NCI-H82 treated with DMSO at 0.1 percent for 48 hours (cell line): ENCODE data around the gene ACVR1.
"Not testable (repeated sequence)": the region's sequence is repeated elsewhere in the genome, so short reads cannot be mapped to it uniquely, and the experiment has no call there.

Source experiments
- DNase-seq: peaks from one replicate; lab custom pipeline; 2025; ENCODE audit not compliant: unreplicated experiment; lab: John Stamatoyannopoulos, UW

Gene ACVR1

GRCh38 chr2:157830696-157831570 is 45.2 kb downstream of the ACVR1 start:
- no peak for DNase-seq

- DNase-seq: no peak
Observed at GRCh38 chr2:157830266-157830665, 45.9 kb downstream of the ACVR1 start.

DNA sequence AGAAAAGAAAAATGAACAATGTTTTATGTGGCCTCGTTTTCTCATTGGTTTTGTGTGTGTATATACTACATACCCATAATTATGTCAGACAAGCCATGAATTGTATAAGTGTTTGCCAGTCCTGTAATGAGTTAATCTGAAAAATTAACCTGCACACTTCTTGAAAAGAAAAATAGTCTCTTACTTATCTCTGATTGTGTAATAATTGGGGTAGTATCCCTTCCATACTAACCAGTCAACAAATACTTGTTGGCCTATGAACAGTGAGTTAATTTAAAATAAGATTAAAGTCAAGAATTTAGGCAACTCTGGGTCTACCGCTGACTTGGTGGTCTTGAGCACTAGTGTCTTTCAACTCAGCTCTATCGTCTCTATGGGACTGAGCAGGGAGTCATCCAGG is 48.8 kb downstream of the ACVR1 start:
- DNase-seq: no peak

GRCh38 chr2:157826644-157827043 is 49.5 kb downstream of the ACVR1 start:
- DNase-seq: not testable (repeated sequence)

- peak; percentile 39 for DNase-seq
Observed at GRCh38 chr2:157825885-157826284, 50.2 kb downstream of the ACVR1 start.

DNA sequence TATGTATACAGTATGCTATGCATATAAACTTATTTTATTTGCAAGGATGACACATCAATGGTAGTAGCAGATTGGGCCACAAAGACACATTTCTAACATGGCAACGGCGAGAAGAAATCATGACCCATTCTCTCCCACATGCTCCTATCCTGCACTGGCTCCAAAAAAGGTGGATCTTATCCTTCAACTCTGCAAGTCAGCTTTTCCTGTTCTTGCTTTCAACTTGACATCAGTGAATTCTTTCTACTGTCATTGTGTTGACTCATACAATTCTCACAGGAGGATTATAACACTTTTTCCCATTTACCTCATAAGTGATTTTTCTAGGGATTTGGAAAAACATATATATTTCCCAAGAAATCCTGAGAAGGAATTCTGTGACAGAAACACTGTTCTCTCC is 53.1 kb downstream of the ACVR1 start:
- DNase-seq: no peak

GRCh38 chr2:157822533-157822932 is 53.6 kb downstream of the ACVR1 start:
- DNase-seq: no peak

DNA sequence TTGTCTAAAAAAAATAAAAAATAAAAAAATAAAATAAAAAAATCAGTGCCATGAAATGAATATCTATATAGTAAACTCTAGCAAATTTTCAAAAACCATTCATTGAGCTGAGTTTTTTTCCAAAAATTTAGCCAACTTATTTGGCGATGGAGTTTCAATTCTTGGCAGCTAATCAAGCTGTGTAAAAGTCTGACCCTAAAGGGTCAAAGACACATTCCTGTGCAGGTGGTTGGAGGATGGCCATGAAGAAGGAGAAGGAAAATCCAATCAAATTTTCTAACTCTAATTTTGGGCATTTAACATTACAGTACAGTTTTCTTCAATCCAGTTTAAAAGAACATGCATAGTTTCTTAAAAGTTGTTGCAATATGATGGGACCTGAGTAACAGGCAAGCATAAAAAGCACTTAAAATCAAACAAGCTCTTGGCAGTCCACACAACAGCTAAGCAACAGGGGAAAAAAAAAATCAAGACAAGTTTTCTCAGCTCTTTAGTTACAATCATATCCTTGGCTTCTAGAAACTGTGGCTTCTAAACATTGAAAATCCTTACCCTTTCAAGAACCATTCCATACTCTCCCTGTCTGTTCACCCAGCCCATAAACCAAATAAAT is 54.5 kb downstream of the ACVR1 start:
- DNase-seq: no peak

DNA sequence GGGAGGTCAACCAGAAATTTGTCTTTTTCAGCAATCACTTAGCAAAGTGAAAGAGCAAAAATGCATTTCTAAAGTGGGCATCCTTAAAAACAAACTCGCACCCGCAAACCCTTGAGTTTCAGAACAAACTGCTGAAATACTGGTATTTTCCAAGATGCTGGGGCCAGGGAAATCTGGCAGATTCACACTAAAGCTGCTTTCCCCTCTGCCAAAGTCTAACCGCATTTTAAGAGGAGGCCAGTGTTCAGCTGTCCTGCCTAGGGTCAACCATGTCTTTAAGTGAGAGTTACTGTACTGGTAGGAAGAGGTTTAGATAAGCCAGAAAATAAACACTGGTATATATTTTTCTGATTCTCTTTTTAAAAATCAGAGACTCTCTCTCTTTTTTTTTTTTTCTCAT is 55.9 kb downstream of the ACVR1 start:
- DNase-seq: no peak

DNA sequence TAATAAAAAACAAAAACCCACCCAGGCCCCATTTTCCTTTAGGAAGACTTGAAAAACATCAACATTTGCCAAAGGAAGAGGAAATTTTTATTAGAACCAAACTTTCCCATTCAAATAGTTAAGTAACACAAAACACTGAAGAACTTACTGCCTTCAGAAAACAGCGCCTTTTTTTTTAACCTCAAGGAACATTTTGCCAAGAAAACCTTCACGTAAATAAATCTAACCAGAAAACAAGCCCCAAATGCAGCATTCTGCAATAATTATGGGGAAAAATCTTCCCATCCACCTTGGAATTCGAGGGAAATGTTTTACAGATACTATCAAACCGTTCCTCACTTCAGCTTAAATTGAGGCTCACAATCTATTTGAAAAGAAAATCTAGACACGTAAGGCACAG is 56.4 kb downstream of the ACVR1 start:
- DNase-seq: no peak

- DNase-seq: no peak
Observed at GRCh38 chr2:157818227-157818626, 57.9 kb downstream of the ACVR1 start.

GRCh38 chr2:157815421-157815820 is 60.7 kb downstream of the ACVR1 start:
- DNase-seq: no peak

- no peak for DNase-seq
Observed at GRCh38 chr2:157813467-157813866, 62.7 kb downstream of the ACVR1 start.

DNA sequence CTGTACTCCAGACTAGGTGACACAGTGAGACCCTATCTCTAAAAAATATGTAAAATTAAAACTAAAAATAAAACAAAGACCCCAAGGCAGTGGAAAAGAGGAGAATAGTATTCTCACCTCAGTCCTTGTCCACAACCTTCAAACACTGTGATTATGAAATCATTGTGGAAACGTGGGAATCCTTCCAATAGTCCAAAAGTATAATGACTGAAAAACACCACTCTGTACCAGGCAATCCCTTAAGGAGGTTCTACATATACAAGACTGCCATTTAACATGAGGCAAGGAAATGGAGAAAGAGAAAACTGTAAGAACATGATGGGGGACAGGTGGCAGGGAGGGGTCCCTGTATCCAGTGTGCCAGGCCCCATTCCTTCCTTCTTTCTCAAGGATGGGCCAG is 66.1 kb downstream of the ACVR1 start:
- no peak for DNase-seq

GRCh38 chr2:157809212-157809611 is 66.9 kb downstream of the ACVR1 start:
- no peak for DNase-seq

- no peak for DNase-seq
Observed at GRCh38 chr2:157808421-157808820, 67.7 kb downstream of the ACVR1 start.

DNA sequence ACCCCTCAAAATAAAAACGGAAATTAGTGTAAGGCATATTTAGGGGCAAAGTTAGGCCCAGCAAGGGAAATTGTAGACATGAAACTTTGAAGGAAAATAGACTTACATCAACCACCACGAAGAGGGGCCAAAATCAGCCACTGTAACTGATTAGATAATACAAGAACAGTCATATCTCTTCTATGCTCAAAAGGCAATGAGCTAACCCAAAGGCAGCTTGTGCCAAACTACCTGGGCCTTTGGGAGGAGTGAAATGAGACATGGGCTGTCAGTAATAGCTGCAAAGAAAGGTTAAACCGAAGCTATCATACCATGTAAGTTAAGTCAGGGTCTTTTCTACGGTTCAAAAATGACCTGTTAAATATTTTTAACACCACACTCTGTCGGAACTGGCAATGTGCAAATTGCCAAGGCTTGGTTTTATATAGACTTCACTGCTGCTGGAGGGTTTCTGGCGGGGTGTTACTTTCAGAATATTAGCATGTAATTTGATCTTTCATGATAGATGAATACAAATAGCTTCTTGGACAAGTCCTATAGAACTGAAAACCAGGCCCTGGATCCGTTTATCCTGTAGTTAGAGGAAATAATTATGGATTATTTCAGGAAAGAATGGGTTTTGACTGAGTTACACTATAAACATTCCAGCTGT is 69.6 kb downstream of the ACVR1 start:
- no peak for DNase-seq

GRCh38 chr2:157805519-157805918 is 70.6 kb downstream of the ACVR1 start:
- DNase-seq: no peak

GRCh38 chr2:157804355-157804754 is 71.8 kb downstream of the ACVR1 start:
- no peak for DNase-seq

DNA sequence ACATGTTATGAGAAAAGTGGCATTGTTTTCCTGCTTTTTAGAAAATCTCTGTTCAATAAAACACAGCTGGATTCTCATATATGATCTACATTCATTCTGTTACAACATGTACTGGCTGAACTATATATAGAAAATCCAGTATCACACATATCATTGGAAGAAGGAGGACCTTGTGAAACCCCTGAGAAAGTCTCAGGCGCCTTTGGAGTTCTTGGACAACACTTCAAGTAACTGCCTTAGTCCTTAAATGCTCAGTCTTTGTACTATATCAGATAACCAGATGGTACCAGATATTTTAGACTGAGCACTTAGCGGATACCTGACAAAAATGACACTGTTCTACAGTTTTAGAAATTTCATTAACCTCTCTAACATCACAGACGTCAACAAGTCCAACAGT is 72.2 kb downstream of the ACVR1 start:
- no peak for DNase-seq

- DNase-seq: no peak
Observed at GRCh38 chr2:157803476-157803875, 72.7 kb downstream of the ACVR1 start.

GRCh38 chr2:157800838-157801495 is 75.2 kb downstream of the ACVR1 start:
- DNase-seq: no peak
